Activated CD4-positive, alpha-beta T cell treated with anti-CD3 and anti-CD28 coated beads, Interleukin-2, amount 10 ng/mL, durations not matched to agents 24 days and 14 days (primary cell): ENCODE results near the gene OR8B12. TPM values are rescaled to one million over a fixed set of nuclear protein-coding genes. Genes with fewer than 3 reads are reported as not detected.

Experiments
- DNase-seq: peaks from one replicate; pipeline ENCODE4 v3.0.0; 2022
- H3K27ac Mint-ChIP-seq: one replicate; pipeline ENCODE4 v1.8.0; 2022; ENCODE audit warnings: mild to moderate bottlenecking, mixed read lengths
- H3K27me3 Mint-ChIP-seq: one replicate; pipeline ENCODE4 v1.8.0; 2022; ENCODE audit warnings: mixed read lengths
- H3K36me3 Mint-ChIP-seq: one replicate; pipeline ENCODE4 v1.8.0; 2022; ENCODE audit warnings: low read depth, mild to moderate bottlenecking, mixed read lengths
- H3K4me1 Mint-ChIP-seq: one replicate; pipeline ENCODE4 v1.8.0; 2021; ENCODE audit warnings: mixed read lengths
- H3K4me3 Mint-ChIP-seq: one replicate; pipeline ENCODE4 v1.8.0; 2022; ENCODE audit warnings: mild to moderate bottlenecking, moderate library complexity, mixed read lengths
- H3K9me3 Mint-ChIP-seq: one replicate; pipeline ENCODE4 v1.8.0; 2021; ENCODE audit warnings: mixed read lengths
- intact Hi-C: fragments of 100-400 bp; cut with micrococcal nuclease; formaldehyde crosslinking; loops from one replicate; pipeline ENCODE4 v1.15.1; 2023
- total RNA-seq: library from RNA; stranded (reverse); gene quantifications from 2 replicates; pipeline ENCODE4 v1.2.3, GENCODE V29; 2022

OR8B12 gene
- total RNA-seq, 1 donor from 2014 or later = not detected

- H3K27me3 Mint-ChIP-seq = peaks cover 2% of the 10 kb centered on the region
- H3K9me3 Mint-ChIP-seq = no peaks in the 10 kb centered on the region
- no peaks in the 10 kb centered on the region for H3K4me1 Mint-ChIP-seq
- intact Hi-C loops = no loop called here
- no peak overlapping the region for H3K4me3 Mint-ChIP-seq
- no peaks in the 10 kb centered on the region for H3K36me3 Mint-ChIP-seq
- no peak overlapping the region for H3K27ac Mint-ChIP-seq
- DNase-seq = no peak
Observed at GRCh38 chr11:124510279-124510678, 33.2 kb downstream of the OR8B12 start.

- DNase-seq = no peak
- intact Hi-C loops = no loop called here
- H3K27me3 Mint-ChIP-seq = peaks cover 2% of the 10 kb centered on the region
- H3K9me3 Mint-ChIP-seq = no peaks in the 10 kb centered on the region
- H3K36me3 Mint-ChIP-seq = no peaks in the 10 kb centered on the region
- no peaks in the 10 kb centered on the region for H3K4me1 Mint-ChIP-seq
- H3K27ac Mint-ChIP-seq = no peak overlapping the region
- H3K4me3 Mint-ChIP-seq = no peak overlapping the region
Observed at GRCh38 chr11:124499711-124500110, 43.7 kb downstream of the OR8B12 start.

- intact Hi-C loops = no loop called here
- no peaks in the 10 kb centered on the region for H3K9me3 Mint-ChIP-seq
- H3K27me3 Mint-ChIP-seq = no peaks in the 10 kb centered on the region
- no peak overlapping the region for H3K27ac Mint-ChIP-seq
- H3K4me1 Mint-ChIP-seq = no peaks in the 10 kb centered on the region
- no peak overlapping the region for H3K4me3 Mint-ChIP-seq
- no peaks in the 10 kb centered on the region for H3K36me3 Mint-ChIP-seq
- no peak for DNase-seq
Observed at GRCh38 chr11:124493016-124493655, 50.3 kb downstream of the OR8B12 start.

Other genes with a start within 250 kb of the OR8B12 start
- gene OR8D1, start 229.7 kb downstream of the OR8B12 start, total RNA-seq = not detected in 2 replicates
- not detected in 2 replicates for gene OR8D2, start 223.5 kb downstream of the OR8B12 start, total RNA-seq
- gene OR8B2, start 159.2 kb downstream of the OR8B12 start, total RNA-seq = not detected in 2 replicates
- gene OR8B3, start 144.6 kb downstream of the OR8B12 start, total RNA-seq = not detected in 2 replicates
- not detected in 2 replicates for gene OR8B4, start 118.8 kb downstream of the OR8B12 start, total RNA-seq
- not detected in 2 replicates for gene OR8B8, start 98.0 kb downstream of the OR8B12 start, total RNA-seq
- not detected in 2 replicates for gene OR8A1, start 26.3 kb upstream of the OR8B12 start, total RNA-seq
- gene PANX3, start 67.8 kb upstream of the OR8B12 start, total RNA-seq = not detected in 2 replicates
- 31.0 and 31.6 TPM in 2 replicates for gene TBRG1, start 79.2 kb upstream of the OR8B12 start, total RNA-seq
- 5.3 and 6.4 TPM in 2 replicates for gene SIAE, start 130.1 kb upstream of the OR8B12 start, total RNA-seq
- 1.6 and 2.4 TPM in 2 replicates for gene SPA17, start 130.2 kb upstream of the OR8B12 start, total RNA-seq
- 4.4 and 5.4 TPM in 2 replicates for gene NRGN, start 196.3 kb upstream of the OR8B12 start, total RNA-seq
- 0.23 TPM in 1 of 2 replicates, not detected in the other for gene VSIG2, start 208.6 kb upstream of the OR8B12 start, total RNA-seq
- 0.24 TPM in 1 of 2 replicates, not detected in the other for gene ESAM, start 218.6 kb upstream of the OR8B12 start, total RNA-seq